H9 (cell line): ENCODE results near the gene NEUROD2. TPM values are rescaled to one million over a fixed set of nuclear protein-coding genes. Genes with fewer than 3 reads are reported as not detected.

Experiments
- DNase-seq: peaks from one replicate; pipeline ENCODE4 v3.0.0-alpha.2; 2017
- H2AFZ ChIP-seq: one replicate; pipeline ENCODE4 v1.6.1; 2013; ENCODE audit warnings: mild to moderate bottlenecking, low read length, control low read depth, moderate library complexity
- H2AK5ac ChIP-seq: 2 replicates; pipeline ENCODE4 v1.6.1; 2013; ENCODE audit warnings: low read length, control low read depth, mixed read lengths; ENCODE audit not compliant: insufficient read length
- H2BK120ac ChIP-seq: one replicate; pipeline ENCODE4 v1.6.1; 2013; ENCODE audit warnings: low read depth, mild to moderate bottlenecking, low read length, control low read depth, inconsistent platforms; ENCODE audit not compliant: poor library complexity, severe bottlenecking
- H2BK12ac ChIP-seq: 2 replicates; pipeline ENCODE4 v1.6.1; 2013; ENCODE audit warnings: low read length, control low read depth, mixed read lengths, low read depth; ENCODE audit not compliant: insufficient read length
- H2BK15ac ChIP-seq: 2 replicates; pipeline ENCODE4 v1.6.1; 2013; ENCODE audit warnings: low read depth, low read length, control low read depth
- H2BK20ac ChIP-seq: one replicate; pipeline ENCODE4 v1.6.1; 2013; ENCODE audit warnings: low read depth, mild to moderate bottlenecking, low read length, control low read depth, inconsistent platforms; ENCODE audit not compliant: poor library complexity, severe bottlenecking
- H2BK5ac ChIP-seq: 2 replicates; pipeline ENCODE4 v1.6.1; 2013; ENCODE audit warnings: low read length, control low read depth, mixed read lengths; ENCODE audit not compliant: insufficient read length
- H3K14ac ChIP-seq: 2 replicates; pipeline ENCODE4 v1.6.1; 2013; ENCODE audit warnings: low read length, control low read depth; ENCODE audit not compliant: insufficient read depth
- H3K18ac ChIP-seq: 2 replicates; pipeline ENCODE4 v1.6.1; 2013; ENCODE audit warnings: low read depth, mild to moderate bottlenecking, mixed read lengths, low read length, control low read depth; ENCODE audit not compliant: insufficient read length
- H3K23ac ChIP-seq: 2 replicates; pipeline ENCODE4 v1.6.1; 2013; ENCODE audit warnings: low read length, control low read depth, mixed read lengths, low read depth; ENCODE audit not compliant: insufficient read length
- H3K23me2 ChIP-seq: 2 replicates; pipeline ENCODE4 v1.6.1; 2013; ENCODE audit warnings: low read depth, mild to moderate bottlenecking, mixed read lengths, low read length, control low read depth; ENCODE audit not compliant: insufficient read length, poor library complexity, severe bottlenecking
- H3K27ac ChIP-seq: 2 replicates; pipeline ENCODE4 v1.5.1; 2013; ENCODE audit warnings: low read length, control low read depth, mixed read lengths, low read depth; ENCODE audit not compliant: insufficient read length
- H3K27me3 ChIP-seq: 2 replicates; pipeline ENCODE4 v1.6.1; 2013; ENCODE audit warnings: low read length, control low read depth, inconsistent platforms; ENCODE audit not compliant: insufficient read depth
- H3K4ac ChIP-seq: 2 replicates; pipeline ENCODE4 v1.6.1; 2013; ENCODE audit warnings: low read depth, mild to moderate bottlenecking, control low read depth, inconsistent platforms, low read length, moderate library complexity
- H3K4me1 ChIP-seq: 2 replicates; pipeline ENCODE4 v1.6.1; 2013; ENCODE audit warnings: low read length, control low read depth, inconsistent platforms; ENCODE audit not compliant: insufficient read depth
- H3K4me2 ChIP-seq: 2 replicates; pipeline ENCODE4 v1.6.1; 2013; ENCODE audit warnings: low read length, control low read depth, mixed read lengths; ENCODE audit not compliant: insufficient read length, insufficient read depth
- H3K56ac ChIP-seq: 2 replicates; pipeline ENCODE4 v1.6.1; 2013; ENCODE audit warnings: low read depth, mild to moderate bottlenecking, mixed read lengths, low read length, control low read depth; ENCODE audit not compliant: insufficient read length
- H3K79me1 ChIP-seq: 2 replicates; pipeline ENCODE4 v1.6.1; 2013; ENCODE audit warnings: low read depth, mild to moderate bottlenecking, moderate library complexity, low read length, control low read depth, inconsistent platforms; ENCODE audit not compliant: insufficient read depth, poor library complexity, severe bottlenecking
- H3K79me2 ChIP-seq: 2 replicates; pipeline ENCODE4 v1.6.1; 2013; ENCODE audit warnings: low read length, control low read depth, inconsistent platforms; ENCODE audit not compliant: insufficient read depth
- H3K9ac ChIP-seq: 2 replicates; pipeline ENCODE4 v1.6.1; 2013; ENCODE audit warnings: low read length, control low read depth, mixed read lengths; ENCODE audit not compliant: insufficient read length; ENCODE audit errors: extremely low read depth
- H3K9me3 ChIP-seq: one replicate; pipeline ENCODE4 v1.6.1; 2013; ENCODE audit warnings: low read depth, low read length, inconsistent platforms; ENCODE audit not compliant: control insufficient read depth
- H3T11ph ChIP-seq: one replicate; pipeline ENCODE4 v1.6.1; 2013; ENCODE audit warnings: mild to moderate bottlenecking, low read length, control low read depth, inconsistent platforms
- H4K20me1 ChIP-seq: one replicate; pipeline ENCODE4 v1.6.1; 2013; ENCODE audit not compliant: control insufficient read depth, insufficient read length, insufficient read depth
- H4K5ac ChIP-seq: 2 replicates; pipeline ENCODE4 v1.6.1; 2013; ENCODE audit warnings: low read depth, mild to moderate bottlenecking, mixed read lengths, low read length, control low read depth; ENCODE audit not compliant: insufficient read length
- H4K8ac ChIP-seq: replicated peaks from 2 replicates; pipeline ENCODE4 v1.6.1; 2013; ENCODE audit warnings: low read length, control low read depth, mixed read lengths, low read depth; ENCODE audit not compliant: insufficient read length
- H4K91ac ChIP-seq: 2 replicates; pipeline ENCODE4 v1.6.1; 2013; ENCODE audit warnings: low read depth, mild to moderate bottlenecking, moderate library complexity, mixed read lengths, low read length, control low read depth; ENCODE audit not compliant: insufficient read length
- H3K27ac Mint-ChIP-seq, 3 experiments: 2 replicates in 2 of 3; 3 replicates in 1 of 3; pipeline ENCODE4 v1.8.0; 2020 to 2021; ENCODE audit warnings: mixed read lengths in 3 of 3, mild to moderate bottlenecking in 1 of 3, moderate library complexity in 1 of 3
- H3K27me3 Mint-ChIP-seq: 2 replicates; pipeline ENCODE4 v1.8.0; 2021; ENCODE audit warnings: low read depth, mild to moderate bottlenecking, moderate library complexity, mixed read lengths
- H3K36me3 Mint-ChIP-seq, 3 experiments: 2 replicates in 2 of 3; 3 replicates in 1 of 3; pipeline ENCODE4 v1.8.0; 2020 to 2021; ENCODE audit warnings: low read depth in 3 of 3, mixed read lengths in 3 of 3; ENCODE audit not compliant: insufficient read depth in 1 of 3
- H3K4me1 Mint-ChIP-seq, 2 experiments: 2 replicates each; pipeline ENCODE4 v1.8.0; 2020; ENCODE audit warnings: mixed read lengths in 2 of 2
- H3K4me3 Mint-ChIP-seq, 2 experiments: 2 replicates in 1 of 2; 3 replicates in 1 of 2; pipeline ENCODE4 v1.8.0; 2020 to 2021; ENCODE audit warnings: mild to moderate bottlenecking in 2 of 2, mixed read lengths in 2 of 2, moderate library complexity in 1 of 2
- H3K9me3 Mint-ChIP-seq, 2 experiments: 2 replicates in 1 of 2; 3 replicates in 1 of 2; pipeline ENCODE4 v1.8.0; 2020; ENCODE audit warnings: mild to moderate bottlenecking in 2 of 2, mixed read lengths in 2 of 2, moderate library complexity in 1 of 2
- WGBS: extraction: QIAGEN DNeasy Blood & Tissue Kit; methylation state at CpG from one replicate; pipeline ENCODE4 v1.1.7; 2013; ENCODE audit warnings: missing lambda C conversion rate, low lambda C conversion rate, mixed read lengths; ENCODE audit not compliant: insufficient read length; ENCODE audit errors: extremely low coverage; 5-methylcytosine and 5-hydroxymethylcytosine counted together
- total RNA-seq: library from RNA; stranded (reverse); gene quantifications from 2 replicates; pipeline ENCODE4 v1.2.1, GENCODE V29; 2021
- TF ChIP-seq, protein P1 (sequence below): fragments of 200-600 bp; sonication (generic); conservative IDR thresholded peaks from 3 replicates; pipeline ENCODE4 v1.8.0; 2021; ENCODE audit warnings: antibody characterized with exemption, mild to moderate bottlenecking

NEUROD2 gene
- total RNA-seq, 1 experiment from 2014 or later: not detected

DNA sequence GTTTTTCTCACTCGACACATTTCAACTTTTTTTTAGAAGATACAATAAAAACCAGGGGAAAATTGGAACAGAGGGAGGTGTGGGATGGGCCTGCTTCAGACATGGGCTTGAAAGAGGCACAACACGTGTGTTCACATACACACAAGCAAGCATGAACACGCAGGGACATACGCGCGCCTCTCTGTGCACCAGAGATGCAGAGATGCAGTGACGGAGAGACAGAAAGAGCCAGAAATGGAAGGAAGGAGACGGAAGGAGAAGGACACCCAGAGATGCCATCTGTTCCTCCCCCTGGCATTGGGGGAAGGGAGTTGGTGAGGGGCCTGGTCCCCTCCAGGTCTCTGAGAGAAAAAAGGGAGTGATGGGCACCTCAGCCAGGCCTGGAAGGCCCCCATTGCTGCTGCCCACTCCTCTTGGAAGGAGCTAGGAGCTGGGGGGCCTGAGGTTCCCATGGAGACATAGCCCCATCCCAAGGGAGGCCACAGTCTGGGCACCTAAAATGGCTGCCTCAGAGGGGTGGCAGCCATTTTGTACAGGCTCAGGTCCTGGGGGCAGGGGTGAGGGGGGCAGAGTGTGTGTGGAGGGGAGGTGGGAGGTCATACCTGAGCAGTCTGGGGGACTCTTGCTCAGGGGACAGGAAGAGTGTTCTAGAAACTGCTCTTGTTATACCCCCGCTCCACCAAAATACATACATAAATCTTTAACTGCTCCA is 3.8 kb upstream of the NEUROD2 start:
- H3K9ac ChIP-seq: no peak overlapping the region

More for the DNA sequence above, 3.8 kb upstream of the NEUROD2 start:
- Histone ChIP-seq H4K20me1 (no peaks in the 10 kb centered on the region), H2BK5ac (no peak overlapping the region), H2BK12ac (no peak overlapping the region), H2AK5ac (no peak overlapping the region), H3K56ac (no peak overlapping the region), H3K14ac (no peak overlapping the region), H3K4ac (no peak overlapping the region), H3K79me2 (no peaks in the 10 kb centered on the region), H3K23me2 (peaks cover 4% of the 10 kb centered on the region), H3K4me2 (no peak overlapping the region), H3K79me1 (no peaks in the 10 kb centered on the region), H2BK20ac (no peak overlapping the region), H4K8ac (no peak overlapping the region), H3K18ac (no peak overlapping the region), H3K23ac (no peak overlapping the region), H4K5ac (no peak overlapping the region), H2AFZ (no peak overlapping the region), H2BK120ac (no peak overlapping the region), H3K4me1 (no peaks in the 10 kb centered on the region; the same call in 1 of the 2 replicates), H3K27ac (no peak overlapping the region), H2BK15ac (no peak overlapping the region), H3T11ph (no peak overlapping the region), H4K91ac (no peak overlapping the region), H3K9me3 (no peaks in the 10 kb centered on the region), H3K27me3 (peaks cover 38% of the 10 kb centered on the region)
- no peak overlapping the region for H3K4me3 Mint-ChIP-seq
- H3K36me3 Mint-ChIP-seq: no peaks in the 10 kb centered on the region
- peaks cover 100% of the 10 kb centered on the region for H3K27me3 Mint-ChIP-seq
- DNase-seq: no peak
- peaks cover 7 to 22% of the 10 kb centered on the region in 2 experiments for H3K4me1 Mint-ChIP-seq
- WGBS: no CpG with 5 or more reads among the region's 9 CpGs
- no peak overlapping the region for H3K27ac Mint-ChIP-seq
- TF ChIP-seq, protein P1, sequence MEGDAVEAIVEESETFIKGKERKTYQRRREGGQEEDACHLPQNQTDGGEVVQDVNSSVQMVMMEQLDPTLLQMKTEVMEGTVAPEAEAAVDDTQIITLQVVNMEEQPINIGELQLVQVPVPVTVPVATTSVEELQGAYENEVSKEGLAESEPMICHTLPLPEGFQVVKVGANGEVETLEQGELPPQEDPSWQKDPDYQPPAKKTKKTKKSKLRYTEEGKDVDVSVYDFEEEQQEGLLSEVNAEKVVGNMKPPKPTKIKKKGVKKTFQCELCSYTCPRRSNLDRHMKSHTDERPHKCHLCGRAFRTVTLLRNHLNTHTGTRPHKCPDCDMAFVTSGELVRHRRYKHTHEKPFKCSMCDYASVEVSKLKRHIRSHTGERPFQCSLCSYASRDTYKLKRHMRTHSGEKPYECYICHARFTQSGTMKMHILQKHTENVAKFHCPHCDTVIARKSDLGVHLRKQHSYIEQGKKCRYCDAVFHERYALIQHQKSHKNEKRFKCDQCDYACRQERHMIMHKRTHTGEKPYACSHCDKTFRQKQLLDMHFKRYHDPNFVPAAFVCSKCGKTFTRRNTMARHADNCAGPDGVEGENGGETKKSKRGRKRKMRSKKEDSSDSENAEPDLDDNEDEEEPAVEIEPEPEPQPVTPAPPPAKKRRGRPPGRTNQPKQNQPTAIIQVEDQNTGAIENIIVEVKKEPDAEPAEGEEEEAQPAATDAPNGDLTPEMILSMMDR: no peak
- H3K9me3 Mint-ChIP-seq: no peaks in the 10 kb centered on the region
